GM18873 (cell line): ENCODE measurements around the gene NAGLU.
A peak's percentile ranks its signal among the peaks of the same experiment; 100 is the strongest.

ENCODE experiments used
- ATAC-seq: cut with Tn5 transposase; IDR thresholded peaks from one replicate; pipeline ENCODE4 v1.9.1; 2021; ENCODE audit warnings: mild to moderate bottlenecking, moderate library complexity, moderate number of reproducible peaks; ENCODE audit not compliant: unreplicated experiment, low FRiP score

NAGLU gene

DNA sequence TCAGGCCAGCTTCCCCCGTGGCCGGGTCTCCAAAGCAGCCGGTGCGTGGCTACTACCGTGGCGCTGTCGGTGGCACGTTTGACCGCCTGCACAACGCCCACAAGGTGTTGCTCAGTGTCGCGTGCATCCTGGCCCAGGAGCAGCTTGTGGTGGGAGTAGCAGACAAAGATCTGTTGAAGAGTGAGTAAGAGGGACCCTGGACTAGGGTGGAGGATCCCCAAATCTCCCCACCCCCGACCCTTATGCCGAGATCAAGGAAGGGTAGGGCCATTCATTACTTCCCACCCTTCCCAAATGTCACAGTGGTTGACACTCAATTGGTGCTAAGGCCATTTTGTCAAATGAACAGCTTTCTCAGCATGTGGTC, 27.1 kb downstream of the NAGLU start:
- ATAC-seq, result no peak

DNA sequence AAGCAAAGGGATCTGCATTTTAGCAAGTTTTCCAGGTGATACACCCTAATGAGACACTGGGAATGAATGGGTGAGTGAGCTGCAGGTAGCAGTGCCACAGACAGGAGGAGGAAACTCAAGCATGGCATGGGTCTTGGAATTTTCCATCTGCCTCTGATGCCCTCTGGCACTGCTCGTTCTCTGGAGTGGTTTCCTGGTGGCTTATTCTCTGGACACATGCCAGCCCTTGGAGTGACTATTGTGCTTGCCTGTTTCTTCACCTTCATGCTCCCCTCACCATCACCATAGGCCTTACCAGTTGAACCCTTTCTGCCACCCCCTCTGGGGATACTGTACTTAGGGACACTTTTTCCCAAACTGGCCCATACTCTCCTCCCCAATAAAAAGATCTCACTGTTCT, 27.5 kb downstream of the NAGLU start:
- ATAC-seq, result no peak

DNA sequence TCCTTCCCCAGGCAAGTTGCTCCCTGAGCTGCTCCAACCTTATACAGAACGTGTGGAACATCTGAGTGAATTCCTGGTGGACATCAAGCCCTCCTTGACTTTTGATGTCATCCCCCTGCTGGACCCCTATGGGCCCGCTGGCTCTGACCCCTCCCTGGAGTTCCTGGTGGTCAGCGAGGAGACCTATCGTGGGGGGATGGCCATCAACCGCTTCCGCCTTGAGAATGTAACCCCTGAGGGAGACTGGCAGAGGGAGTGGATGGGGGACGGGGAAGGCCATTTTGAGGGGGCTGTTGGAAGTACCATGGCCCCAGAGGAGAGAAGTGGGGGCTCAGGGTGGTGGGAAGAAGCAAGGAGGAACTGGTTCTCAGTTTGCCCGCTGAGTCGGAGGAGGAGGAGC, 27.9 kb downstream of the NAGLU start:
- no peak for ATAC-seq

DNA sequence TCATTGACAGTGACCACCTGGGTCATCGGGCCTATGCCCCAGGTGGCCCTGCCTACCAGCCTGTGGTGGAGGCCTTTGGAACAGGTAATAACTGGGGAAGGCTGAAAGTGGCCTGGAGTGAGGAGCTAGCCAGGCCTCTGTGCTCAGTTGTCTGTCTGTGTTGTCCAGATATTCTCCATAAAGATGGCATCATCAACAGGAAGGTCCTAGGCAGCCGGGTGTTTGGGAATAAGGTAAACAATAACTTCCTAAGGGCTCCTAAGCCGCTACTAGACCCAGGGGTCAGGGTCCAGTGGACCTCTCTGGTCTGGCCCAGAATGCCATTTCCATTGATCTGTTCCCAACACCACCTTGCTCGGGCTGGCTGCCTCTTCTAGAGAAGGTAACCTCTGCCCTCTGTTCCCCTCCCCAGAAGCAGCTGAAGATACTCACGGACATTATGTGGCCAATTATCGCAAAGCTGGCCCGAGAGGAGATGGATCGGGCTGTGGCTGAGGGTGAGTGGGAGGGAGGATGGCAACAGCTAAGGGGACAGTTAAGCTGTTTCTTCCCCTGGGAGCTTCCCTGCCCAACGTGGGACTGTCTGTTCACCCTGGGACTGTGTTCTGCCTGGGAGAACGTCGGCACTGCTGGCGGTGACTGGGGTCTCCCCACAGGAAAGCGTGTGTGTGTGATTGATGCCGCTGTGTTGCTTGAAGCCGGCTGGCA, 28.9 kb downstream of the NAGLU start:
- no peak for ATAC-seq

DNA sequence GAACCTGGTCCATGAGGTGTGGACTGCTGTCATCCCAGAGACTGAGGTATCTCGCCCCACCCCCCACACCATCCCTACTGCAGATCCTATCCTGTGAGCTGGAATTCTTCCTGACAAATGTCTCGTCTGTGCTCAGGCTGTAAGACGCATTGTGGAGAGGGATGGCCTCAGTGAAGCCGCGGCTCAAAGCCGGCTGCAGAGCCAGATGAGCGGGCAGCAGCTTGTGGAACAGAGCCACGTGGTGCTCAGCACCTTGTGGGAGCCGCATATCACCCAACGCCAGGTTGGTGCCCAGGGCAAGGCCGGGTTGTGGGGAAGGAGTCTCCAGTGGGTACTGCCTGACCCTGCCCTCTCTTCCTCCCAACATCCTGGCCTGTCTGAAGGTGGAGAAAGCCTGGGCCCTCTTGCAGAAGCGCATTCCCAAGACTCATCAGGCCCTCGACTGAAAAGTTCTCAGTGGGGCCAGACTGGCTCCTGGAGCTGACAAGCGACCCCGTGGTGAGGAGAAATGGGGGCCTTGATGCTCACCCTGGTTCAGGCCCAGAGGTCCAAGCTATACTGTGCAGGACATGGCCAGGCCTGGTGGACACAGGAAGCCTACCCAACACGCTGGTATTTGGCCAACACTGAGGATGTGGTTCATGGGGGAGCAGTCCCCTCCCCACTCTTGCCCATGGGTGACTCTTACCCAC, 29.6 kb downstream of the NAGLU start:
- no peak for ATAC-seq

DNA sequence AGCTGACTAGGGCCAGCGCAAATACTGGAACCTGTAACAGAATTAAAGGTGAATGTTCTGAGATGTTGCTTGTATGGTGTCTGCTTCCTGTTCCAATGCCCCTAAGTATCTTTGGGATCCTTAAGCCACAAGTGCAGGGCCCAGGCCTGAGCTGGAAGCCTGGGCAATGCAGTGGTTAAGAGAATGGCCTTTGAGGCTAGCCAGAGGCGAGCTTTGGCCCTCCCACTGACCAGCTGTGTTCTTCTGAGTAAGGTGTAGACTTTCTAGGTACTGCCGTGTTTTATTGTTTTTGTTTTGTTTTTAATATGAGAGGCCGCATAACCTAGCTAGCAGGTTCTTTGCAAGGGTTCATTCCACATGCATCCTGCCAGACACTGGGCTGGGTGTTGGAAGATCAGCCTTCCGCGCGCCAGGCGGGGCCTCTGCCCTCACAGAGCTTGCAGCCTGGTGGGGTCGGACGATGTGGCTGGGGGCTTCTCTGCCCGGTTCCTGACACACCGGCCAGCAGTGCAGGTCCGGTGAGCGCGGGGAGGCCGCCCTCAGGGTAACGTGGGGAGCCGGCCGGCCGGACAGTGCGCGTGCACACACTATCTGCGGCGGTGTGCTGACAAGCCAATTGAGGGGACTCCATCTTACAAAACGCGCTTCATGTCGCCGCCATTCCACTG, 30.3 kb downstream of the NAGLU start:
- no peak for ATAC-seq

DNA sequence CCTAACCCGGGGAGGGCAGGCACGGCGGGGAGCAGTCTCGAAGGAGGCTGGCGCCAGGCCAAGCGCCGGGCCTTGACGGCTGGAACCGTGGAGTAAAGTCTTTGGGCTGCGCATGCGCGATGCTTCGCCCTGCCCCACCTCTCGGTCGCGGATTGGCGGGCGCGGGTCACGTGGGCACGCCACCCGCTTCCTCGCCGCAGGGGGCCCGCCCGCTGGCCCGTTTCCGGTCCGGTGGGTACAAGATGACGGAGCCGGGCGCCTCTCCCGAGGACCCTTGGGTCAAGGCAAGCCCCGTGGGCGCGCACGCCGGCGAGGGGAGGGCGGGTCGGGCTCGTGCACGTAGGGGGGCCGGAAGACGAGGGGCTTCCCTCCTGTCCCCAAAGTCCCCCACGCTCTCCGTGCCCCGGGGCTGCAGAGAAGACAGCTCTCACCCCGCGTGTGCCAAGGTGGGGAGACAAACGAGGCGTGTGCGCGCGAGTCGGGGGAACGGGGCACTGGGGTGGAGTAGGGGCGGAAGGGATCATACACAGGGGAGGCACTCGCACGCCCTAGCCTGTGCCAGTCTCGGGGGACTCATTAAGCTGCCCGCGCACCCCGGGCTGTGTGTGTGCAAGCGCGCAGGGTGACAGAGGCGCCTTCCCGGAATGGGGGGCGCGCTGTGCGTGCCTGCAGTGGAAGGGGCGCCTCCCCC, 31.0 kb downstream of the NAGLU start, which contains the start of gene MLX:
Gene MLX, plus strand, starts transcription at position 218 of the 691 bp plus-strand sequence. Its CDS starts 25 bp downstream, at position 243.
- ATAC-seq, result no peak

DNA sequence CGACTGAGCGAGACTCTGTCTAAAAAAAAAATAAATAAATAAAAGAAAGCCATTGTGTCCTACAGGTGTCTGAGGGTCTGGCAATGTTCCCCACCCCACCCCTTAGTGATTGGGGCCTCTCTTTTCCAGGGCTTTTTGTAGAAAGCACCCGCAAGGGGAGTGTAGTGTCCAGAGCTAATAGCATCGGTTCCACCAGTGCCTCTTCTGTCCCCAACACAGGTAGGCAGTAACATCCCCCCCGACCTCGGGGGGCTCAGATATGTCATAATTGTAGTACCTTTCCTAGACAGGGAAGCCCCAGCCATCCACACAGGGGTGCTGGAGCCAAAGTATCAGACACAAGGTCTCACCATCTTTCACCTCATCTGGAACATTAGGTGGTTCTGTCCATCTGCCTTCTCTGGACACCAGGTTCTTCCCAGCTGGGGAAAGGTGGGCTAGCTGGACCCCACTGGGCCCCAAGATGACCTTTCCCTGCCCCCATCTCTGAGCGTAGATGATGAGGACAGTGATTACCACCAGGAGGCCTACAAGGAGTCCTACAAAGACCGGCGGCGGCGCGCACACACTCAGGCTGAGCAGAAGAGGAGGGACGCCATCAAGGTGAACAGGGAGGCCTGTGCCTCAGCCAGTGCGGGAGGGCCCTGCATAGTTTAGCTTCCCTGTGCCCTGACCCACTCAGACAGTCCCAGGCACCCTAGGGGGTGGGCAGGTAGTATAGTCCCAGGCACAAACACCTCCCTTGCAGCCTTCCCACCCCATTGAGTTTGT, 32.5 kb downstream of the NAGLU start:
- ATAC-seq, result no peak

DNA sequence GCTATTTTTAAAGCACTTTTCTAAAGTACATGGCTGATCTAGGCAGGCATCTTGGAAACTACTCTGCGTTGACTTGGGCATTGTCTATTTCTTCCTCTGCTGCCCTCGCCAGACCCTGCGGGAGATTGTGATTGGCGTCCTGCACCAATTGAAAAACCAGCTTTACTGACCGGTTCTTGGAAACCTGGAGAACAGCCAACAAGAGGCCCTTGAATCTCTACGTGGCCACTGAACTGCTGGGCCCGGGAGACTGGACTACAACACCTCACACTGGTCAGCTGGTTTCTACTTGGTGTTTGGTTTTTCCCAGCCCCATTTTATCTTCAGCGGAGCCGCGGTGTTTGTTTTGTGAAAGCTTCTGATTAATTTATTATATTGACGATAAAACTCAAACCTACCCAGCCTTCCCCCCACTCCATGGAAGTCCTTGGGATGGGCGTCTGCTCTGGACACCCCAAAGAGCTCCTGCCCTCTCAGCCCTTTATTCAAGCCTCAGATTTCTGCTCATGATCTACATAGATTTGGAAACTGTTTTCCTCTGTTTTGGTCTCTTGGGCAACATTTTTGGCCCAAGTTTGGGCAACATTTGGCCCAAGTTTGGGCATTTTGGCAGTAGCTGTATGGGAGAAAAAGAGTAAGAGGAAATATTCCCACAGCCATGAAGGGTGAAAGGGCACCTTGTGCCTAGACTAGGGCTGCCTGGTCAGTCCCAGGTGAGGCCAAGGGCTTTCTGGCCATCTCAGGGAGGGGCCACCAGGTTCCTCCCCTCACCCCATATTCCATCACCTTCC, 35.6 kb downstream of the NAGLU start:
- no peak for ATAC-seq

DNA sequence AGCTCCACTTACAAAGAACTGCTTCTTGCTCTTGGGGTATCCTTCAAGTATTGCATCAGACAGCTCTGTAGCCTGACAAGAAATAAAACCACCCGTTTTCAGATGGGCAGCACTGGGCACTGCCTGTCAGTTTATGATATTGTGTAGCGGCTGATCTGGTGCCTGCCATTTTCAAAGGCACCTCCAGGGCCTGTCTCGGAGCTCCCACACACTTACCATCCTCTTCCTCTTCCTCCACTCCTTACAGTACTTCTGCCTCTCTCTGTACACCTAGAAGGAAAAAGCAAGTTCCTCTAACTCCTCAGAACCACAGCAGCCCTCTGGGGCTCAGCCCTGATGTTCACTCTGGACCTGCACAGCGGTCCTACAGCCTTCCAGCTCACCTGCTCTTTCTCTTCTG, 37.1 kb downstream of the NAGLU start:
- no peak for ATAC-seq

DNA sequence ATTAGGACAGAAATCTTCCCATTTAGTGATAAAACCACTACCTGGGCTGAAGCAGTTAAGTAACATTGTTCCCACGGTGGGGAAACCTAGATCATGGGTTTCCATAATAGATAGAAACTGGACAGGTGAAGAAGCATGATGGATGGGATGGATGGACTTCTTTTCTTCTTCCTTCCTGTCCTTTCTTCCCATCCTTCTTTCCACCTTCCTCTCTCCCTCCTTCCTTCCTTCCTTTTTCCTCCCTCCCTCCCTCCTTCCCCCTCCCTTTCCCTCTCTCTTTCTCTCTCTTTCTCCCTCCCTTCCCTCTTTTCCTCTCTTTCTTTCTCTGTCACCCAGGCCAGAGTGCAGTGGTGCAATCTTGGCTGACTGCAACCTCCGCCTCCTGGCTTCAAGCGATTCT, 38.4 kb downstream of the NAGLU start:
- no peak for ATAC-seq

DNA sequence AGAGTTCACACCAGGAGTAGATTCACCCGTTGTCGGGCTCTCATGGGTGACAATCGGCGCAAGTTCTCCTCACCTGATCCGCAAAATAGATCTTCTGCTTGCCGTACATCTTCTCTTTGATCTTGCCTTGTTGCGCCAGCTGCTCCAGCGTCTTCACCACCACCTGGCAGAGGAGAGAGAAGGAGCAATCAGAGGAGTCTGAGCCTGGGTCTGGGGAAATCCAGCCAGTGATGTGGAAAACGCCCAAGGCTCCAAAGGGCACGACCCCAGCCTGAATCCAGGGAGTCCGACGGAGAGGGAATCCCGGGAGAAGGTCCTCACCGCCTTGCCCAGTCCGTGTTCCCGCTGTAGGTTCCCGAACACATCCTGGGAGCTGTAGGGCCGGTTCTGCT, 41.1 kb downstream of the NAGLU start:
- ATAC-seq, result no peak

DNA sequence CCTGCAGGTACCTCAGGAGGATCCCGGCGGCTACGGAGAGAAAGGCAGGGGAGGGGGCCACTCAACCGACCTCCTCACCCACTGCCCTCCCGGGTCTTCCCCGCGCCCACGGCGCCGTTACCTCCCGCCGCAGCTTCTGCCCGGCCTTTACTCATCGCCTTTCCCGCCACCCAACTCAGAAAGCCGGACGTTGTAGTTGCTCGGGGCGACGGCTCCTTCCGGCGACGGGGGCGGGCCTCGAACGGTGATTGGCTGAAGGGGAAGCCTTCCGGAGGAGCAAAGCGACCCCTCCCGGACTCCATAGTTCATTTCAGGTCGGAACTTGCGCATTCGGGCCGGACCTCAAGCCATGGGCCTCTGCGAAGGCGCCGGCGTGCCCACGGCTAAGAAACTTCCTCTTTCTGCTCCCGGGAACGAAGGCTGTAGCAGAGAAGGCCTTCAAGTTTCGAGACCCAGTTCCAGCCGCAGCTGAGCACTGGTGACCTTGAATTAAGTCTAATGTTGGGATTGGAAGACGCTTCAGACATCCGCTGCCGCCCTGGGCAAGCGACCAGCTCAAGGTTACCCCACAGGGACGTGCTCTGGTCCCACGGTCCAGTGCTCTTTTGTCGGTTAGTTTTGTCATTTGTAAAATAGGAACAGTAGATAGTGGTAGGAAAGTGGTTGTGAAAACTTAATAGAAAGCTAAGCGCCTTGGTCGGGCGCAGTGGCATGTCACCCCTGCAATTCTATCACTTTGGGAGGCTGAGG, 41.7 kb downstream of the NAGLU start, which contains the start of gene PSMC3IP:
Gene PSMC3IP, minus strand, starts transcription at position 198 of the 750 bp plus-strand sequence. Its CDS starts 43 bp downstream, at position 155.
- ATAC-seq, result peak; percentile 54

DNA sequence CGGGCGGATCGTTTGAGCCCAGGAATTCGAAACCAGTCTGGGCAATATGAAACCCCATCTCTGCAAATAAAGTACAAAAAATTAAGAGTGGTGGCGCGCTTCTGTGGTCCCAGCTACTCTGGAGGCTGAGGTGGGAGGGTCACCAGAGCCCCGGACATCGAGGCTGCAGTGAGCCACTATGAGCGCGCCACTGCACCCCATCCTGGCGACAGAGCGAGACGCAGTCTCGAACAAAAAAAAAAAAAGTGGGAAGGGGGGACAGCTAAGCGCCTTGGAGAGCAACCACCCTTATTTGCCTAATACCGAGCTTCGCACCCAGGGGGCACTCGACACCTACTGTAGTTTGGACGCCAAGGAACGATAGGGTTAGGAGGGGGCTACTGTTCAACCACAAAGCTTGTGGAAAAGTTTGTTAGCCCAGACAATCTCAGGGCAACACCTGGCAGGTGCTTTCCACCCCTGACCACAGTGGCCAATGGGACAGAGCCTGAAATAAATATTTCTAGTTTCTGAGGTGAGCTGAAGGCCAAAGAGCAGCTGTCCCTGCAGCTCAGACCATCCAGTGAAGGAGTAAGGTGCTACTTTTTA, 42.3 kb downstream of the NAGLU start:
- peak; percentile 51 for ATAC-seq

DNA sequence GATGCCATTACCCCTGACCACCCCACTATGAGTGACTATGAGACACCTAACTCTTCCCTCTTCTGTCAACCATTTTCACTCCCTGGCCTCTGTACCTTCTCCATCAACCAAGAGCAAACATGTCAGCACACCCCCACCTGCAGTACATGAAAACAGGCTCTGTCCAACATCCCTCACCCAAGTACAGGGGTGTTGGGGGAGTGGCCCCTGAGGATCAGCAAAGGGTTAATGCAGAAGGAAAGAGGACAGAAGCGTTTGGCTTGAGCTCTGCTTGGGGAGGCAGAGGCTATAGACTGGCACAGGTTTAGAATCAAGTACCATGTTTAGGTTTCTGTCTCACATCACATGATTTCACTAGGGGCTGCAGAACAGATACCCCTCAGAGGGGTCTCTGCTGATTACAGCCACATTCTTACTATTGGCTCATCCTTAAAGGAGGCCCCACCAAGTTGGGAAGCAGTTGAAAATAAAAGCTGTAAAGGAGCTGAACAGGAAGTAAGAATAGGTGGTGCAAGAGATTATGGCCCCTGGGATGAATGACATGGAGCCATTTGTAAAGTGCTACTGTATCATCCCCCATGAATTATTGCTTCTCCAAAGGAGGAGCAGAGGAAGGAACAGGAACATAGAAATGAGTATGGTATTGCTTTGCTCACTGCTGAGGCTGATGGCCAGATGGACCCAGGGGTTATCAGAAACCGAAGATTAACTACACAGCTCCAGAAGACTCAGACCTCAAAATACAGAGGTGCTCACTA, 43.9 kb downstream of the NAGLU start:
- no peak for ATAC-seq

DNA sequence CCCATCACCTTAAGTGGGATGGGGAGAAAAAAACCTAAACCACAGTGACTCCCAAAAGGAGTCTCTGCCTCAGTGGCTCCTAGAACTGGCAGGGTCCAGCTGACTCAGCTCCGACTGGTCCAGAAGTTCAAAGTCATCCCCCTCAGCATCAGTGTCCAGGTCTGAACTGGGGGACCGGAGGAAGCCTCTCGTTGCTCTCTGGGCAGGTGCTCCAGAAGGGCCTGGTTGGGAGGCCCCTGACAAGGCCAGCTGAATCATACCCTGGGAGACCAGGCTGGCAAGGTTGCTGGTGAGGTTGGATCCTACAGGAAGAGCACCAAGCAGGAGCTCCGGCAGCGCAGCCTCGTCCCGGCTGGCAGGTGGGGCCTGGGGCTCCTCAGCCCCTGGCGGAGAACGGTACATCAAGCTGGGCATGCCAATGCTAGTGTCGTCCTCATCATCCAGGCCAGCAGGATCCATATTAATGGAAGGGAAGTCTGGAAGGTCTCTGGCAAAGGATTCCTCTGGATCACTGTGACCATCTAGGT, 45.8 kb downstream of the NAGLU start:
- ATAC-seq, result no peak

DNA sequence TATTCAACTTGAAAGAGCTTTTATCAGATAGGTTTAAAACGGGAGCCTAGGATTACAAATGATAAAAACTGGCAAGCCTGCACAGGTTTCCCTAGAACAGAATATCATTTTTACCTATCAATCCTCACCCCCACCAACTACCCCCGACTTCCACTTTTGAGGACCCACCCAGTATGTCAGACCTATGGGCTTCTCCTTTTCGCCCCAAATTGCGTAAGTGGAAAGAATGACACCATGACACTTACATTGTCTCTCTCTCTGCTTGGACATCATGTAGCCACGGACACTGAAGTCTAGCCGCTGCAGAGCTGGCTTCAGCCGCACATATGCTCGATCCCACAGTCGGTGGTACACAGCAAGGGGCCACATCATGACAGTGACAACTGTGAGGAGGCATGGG, 48.8 kb downstream of the NAGLU start:
- no peak for ATAC-seq
